Measurements from ENCODE around the gene KCNG2.

KCNG2 gene

DNA sequence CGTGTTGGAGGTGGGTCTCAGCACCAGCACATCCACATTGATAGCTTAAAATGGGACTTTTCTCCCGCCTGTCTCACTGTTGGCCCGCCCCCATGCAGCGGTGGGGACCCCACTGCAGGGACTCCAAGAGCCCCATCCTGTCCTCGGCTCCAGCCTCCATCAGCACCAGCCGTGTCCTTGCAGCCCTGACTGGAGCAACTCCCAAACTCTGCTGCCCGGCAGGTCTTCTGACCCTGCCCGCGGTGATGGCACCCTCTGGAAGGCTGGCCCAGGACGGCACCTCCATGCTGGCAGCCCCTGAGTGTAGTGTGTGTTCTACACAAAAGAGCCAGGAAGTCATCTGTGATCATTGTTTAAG, 41.6 kb upstream of the KCNG2 start:
- no peak overlapping the region for H3K27ac ChIP-seq (ENCODE audit: poor library complexity, severe bottlenecking)
- H3K27me3 ChIP-seq (ENCODE audit: insufficient read depth, poor library complexity, severe bottlenecking), result no peaks in the 10 kb centered on the region
- TF ChIP-seq, protein P1, sequence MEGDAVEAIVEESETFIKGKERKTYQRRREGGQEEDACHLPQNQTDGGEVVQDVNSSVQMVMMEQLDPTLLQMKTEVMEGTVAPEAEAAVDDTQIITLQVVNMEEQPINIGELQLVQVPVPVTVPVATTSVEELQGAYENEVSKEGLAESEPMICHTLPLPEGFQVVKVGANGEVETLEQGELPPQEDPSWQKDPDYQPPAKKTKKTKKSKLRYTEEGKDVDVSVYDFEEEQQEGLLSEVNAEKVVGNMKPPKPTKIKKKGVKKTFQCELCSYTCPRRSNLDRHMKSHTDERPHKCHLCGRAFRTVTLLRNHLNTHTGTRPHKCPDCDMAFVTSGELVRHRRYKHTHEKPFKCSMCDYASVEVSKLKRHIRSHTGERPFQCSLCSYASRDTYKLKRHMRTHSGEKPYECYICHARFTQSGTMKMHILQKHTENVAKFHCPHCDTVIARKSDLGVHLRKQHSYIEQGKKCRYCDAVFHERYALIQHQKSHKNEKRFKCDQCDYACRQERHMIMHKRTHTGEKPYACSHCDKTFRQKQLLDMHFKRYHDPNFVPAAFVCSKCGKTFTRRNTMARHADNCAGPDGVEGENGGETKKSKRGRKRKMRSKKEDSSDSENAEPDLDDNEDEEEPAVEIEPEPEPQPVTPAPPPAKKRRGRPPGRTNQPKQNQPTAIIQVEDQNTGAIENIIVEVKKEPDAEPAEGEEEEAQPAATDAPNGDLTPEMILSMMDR (IDR thresholded peaks at IDR 0.05; ENCODE audit: poor library complexity, severe bottlenecking), result no peak
- H3K9me3 ChIP-seq (ENCODE audit: severe bottlenecking), result no peaks in the 10 kb centered on the region
- H3K36me3 ChIP-seq (ENCODE audit: low read depth), result peaks cover 15% of the 10 kb centered on the region
- no peak for DNase-seq (ENCODE audit: low spot score)
- H3K4me3 ChIP-seq (ENCODE audit: severe bottlenecking), result no peak overlapping the region
- no peak for ATAC-seq (ENCODE audit: low read depth)
- no peaks in the 10 kb centered on the region for H3K4me1 ChIP-seq (ENCODE audit: insufficient read depth, poor library complexity, severe bottlenecking)

DNA sequence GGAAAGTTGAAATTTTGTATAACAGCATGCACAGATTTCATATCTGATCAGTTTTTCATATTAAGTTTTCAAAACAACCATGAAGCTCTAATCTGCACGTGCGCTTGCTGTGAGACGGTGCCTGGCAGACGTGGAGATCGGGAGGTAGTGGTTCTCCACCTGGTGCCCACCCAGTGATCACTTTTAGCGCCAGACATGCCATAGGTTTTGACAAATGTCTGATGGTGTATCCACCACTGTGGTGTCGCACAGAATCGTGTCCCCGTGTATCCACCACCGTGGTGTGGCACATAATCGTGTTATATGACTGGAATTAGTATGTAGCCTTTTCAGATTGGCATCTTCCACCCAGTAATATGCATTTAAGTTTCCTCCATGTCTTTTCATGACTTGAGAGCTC, 40.9 kb upstream of the KCNG2 start:
- Histone ChIP-seq H3K9me3 (ENCODE audit: severe bottlenecking) (no peaks in the 10 kb centered on the region), H3K4me1 (ENCODE audit: insufficient read depth, poor library complexity, severe bottlenecking) (no peaks in the 10 kb centered on the region), H3K4me3 (ENCODE audit: severe bottlenecking) (no peak overlapping the region), H3K27ac (ENCODE audit: poor library complexity, severe bottlenecking) (no peak overlapping the region), H3K27me3 (ENCODE audit: insufficient read depth, poor library complexity, severe bottlenecking) (no peaks in the 10 kb centered on the region), H3K36me3 (ENCODE audit: low read depth) (peaks cover 15% of the 10 kb centered on the region)
- DNase-seq (ENCODE audit: low spot score), result peak; percentile 16
- no peak for ATAC-seq (ENCODE audit: low read depth)
- TF ChIP-seq, protein P1 (IDR thresholded peaks at IDR 0.05; ENCODE audit: poor library complexity, severe bottlenecking), result no peak

DNA sequence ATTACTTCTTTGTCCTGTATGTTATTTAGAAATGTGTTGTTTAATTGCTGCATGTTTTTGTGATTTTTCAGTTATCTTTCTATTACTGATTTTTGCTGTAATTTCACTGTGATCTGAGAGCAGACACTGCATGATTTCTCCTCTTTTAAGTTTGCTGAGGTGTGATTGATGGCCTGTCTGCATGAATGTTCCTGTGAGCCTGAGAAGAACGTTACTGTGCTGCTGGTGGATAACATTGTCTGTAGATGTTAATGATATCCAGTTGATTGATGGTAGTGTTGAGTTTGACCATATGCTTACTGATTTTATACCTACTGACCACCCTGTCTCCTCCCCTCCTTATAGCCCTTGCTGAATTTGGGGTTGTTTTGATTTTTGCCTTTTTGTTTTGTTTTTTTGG, 37.4 kb upstream of the KCNG2 start:
- ATAC-seq (ENCODE audit: low read depth) (no peak), DNase-seq (ENCODE audit: low spot score) (no peak)
- no peaks in the 10 kb centered on the region for H3K36me3 ChIP-seq (ENCODE audit: low read depth)
- TF ChIP-seq, protein P1 (IDR thresholded peaks at IDR 0.05; ENCODE audit: poor library complexity, severe bottlenecking), result no peak
- no peaks in the 10 kb centered on the region for H3K4me1 ChIP-seq (ENCODE audit: insufficient read depth, poor library complexity, severe bottlenecking)
- no peak overlapping the region for H3K27ac ChIP-seq (ENCODE audit: poor library complexity, severe bottlenecking)
- H3K9me3 ChIP-seq (ENCODE audit: severe bottlenecking), result no peaks in the 10 kb centered on the region
- H3K27me3 ChIP-seq (ENCODE audit: insufficient read depth, poor library complexity, severe bottlenecking), result no peaks in the 10 kb centered on the region
- H3K4me3 ChIP-seq (ENCODE audit: severe bottlenecking), result no peak overlapping the region

DNA sequence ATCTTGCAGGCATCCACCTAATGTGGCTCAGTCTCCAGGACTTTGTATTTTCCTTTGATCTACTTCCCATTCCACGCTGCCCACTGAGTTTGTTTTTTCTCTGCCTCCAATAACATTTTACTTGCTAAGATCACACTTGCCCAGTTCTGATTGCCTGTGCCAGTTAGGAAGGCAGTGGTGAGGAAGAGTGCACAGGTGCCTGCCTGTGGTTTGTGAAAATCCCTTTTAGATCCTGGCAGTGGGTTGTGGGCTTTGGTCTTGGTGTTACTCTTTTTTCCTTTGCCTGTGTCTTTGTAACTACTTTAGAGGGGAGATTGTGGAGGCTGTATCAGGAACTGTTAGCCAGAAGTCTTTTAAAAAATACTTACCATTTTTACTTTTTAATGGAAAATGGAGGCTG, 36.9 kb upstream of the KCNG2 start:
- H3K4me1 ChIP-seq (ENCODE audit: insufficient read depth, poor library complexity, severe bottlenecking), result no peaks in the 10 kb centered on the region
- DNase-seq (ENCODE audit: low spot score), result no peak
- TF ChIP-seq, protein P1 (IDR thresholded peaks at IDR 0.05; ENCODE audit: poor library complexity, severe bottlenecking), result no peak
- H3K4me3 ChIP-seq (ENCODE audit: severe bottlenecking), result no peak overlapping the region
- no peak overlapping the region for H3K27ac ChIP-seq (ENCODE audit: poor library complexity, severe bottlenecking)
- H3K27me3 ChIP-seq (ENCODE audit: insufficient read depth, poor library complexity, severe bottlenecking), result no peaks in the 10 kb centered on the region
- ATAC-seq (ENCODE audit: low read depth), result no peak
- H3K9me3 ChIP-seq (ENCODE audit: severe bottlenecking), result no peaks in the 10 kb centered on the region
- H3K36me3 ChIP-seq (ENCODE audit: low read depth), result no peaks in the 10 kb centered on the region

DNA sequence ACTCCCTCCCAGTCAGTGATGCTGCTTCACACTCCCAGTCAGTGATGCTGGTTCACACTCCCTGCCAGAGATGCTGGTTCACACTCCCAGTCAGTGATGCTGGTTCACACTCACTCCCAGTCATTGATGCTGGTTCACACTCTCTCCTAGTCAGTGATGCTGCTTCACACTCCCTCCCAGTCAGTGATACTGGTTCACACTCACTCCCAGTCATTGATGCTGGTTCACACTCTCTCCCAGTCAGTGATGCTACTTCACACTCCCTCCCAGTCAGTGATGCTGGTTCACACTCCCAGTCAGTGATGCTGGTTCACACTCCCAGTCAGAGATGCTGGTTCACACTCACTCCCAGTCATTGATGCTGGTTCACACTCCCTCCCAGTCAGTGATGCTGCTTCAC, 34.3 kb upstream of the KCNG2 start:
- no peak for ATAC-seq (ENCODE audit: low read depth)
- no peak for DNase-seq (ENCODE audit: low spot score)
- no peaks in the 10 kb centered on the region for H3K4me1 ChIP-seq (ENCODE audit: insufficient read depth, poor library complexity, severe bottlenecking)
- H3K27ac ChIP-seq (ENCODE audit: poor library complexity, severe bottlenecking), result no peak overlapping the region
- TF ChIP-seq, protein P1 (IDR thresholded peaks at IDR 0.05; ENCODE audit: poor library complexity, severe bottlenecking), result no peak
- no peaks in the 10 kb centered on the region for H3K27me3 ChIP-seq (ENCODE audit: insufficient read depth, poor library complexity, severe bottlenecking)
- H3K9me3 ChIP-seq (ENCODE audit: severe bottlenecking), result no peaks in the 10 kb centered on the region
- no peak overlapping the region for H3K4me3 ChIP-seq (ENCODE audit: severe bottlenecking)
- H3K36me3 ChIP-seq (ENCODE audit: low read depth), result no peaks in the 10 kb centered on the region

Measured in RWPE2 (cell line).